ENCODE data around the gene PDE11A.
"Not testable (repeated sequence)": the region's sequence is repeated elsewhere in the genome, so short reads cannot be mapped to it uniquely, and the experiment has no call there.

Gene PDE11A

DNA sequence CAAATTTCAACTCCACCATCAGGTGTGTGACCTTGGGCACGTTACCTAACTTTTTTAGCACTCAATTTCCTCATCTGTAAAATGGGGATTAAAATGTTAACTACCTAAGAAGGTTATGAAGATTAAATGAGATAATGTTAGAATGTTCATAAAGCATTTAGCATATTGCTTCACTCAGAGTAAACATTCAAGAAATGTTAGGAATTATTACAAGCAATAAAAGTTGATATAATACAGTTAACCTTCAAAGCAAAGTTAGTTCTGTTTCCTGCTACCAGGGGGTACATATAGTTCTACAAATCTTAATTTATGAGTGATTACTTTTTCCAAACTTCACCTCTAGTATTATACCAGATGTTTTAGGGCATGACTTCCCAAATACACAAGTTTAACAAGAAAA is 254.2 kb downstream of the PDE11A start:
- no peak for DNase-seq (ENCODE audit: low read depth, low spot score)

DNA sequence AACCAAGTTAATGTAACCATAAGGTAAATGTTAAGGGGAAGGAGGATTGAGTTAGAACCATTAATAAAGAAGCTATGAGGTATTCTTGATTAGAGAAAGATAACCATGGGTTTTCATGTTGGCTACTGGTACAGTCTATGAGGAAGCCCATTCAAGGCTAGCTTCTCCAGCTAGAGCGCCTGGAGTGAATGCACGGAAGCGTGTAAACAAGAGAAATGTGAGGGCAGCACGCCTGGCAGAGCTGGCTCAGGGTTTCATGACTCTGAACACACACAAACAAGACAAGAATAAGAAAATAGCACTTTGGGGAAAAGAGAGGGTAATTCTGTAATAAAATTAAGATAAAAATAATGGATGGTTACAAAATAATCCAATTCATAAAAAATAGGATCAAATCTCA is 255.3 kb downstream of the PDE11A start:
- no peak for DNase-seq (ENCODE audit: low read depth, low spot score)

DNA sequence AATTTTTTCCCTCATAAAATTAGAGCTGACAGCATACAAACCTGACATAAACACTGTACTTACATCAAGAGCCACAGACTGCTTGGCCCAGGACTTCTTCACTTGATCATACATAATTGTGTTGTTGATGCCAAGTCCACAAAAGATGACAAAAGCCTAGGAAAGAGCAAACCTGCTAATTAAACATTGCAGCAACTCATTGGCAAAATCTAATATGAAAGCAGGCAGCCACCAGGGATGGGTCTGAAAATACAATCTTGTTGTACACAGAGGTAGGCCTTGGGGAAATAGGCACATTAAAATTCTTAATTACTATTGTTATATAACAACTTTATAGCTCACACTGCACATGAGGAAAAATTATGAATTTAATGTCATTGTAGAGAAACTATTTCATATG is 255.8 kb downstream of the PDE11A start:
- DNase-seq (ENCODE audit: low read depth, low spot score): no peak

DNA sequence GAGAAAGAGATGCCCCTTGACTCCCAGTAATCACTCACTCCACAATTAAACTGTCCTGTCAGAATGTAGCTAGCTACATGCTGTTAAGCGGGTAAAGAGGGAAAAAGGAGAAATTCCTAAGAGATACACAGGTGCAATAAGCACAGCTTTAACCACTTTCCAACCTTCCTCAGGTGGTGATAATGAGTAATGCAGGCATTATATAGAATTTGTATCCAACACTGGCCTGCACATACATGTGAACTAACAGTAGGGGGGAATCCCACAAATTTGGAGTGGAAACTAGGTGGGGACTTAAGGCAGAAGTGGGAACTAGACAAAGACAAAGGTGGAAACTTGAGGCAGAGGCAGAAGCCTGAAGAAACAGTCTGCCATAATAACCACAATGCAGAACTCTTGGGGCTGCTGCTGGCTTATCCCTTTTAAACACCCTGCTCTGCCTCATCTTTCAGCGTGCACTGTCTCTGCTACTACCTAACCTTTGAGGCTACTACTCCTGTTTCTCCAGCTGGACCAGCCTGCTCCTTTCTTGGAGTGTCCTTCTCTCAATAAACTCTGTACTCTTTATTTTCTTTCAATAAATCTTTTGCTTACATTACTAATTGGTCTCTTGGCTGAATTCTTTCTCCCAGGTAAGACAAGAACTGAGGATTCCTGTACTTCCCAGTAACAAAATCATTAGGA is 259.7 kb downstream of the PDE11A start:
- no peak for DNase-seq (ENCODE audit: low read depth, low spot score)

DNA sequence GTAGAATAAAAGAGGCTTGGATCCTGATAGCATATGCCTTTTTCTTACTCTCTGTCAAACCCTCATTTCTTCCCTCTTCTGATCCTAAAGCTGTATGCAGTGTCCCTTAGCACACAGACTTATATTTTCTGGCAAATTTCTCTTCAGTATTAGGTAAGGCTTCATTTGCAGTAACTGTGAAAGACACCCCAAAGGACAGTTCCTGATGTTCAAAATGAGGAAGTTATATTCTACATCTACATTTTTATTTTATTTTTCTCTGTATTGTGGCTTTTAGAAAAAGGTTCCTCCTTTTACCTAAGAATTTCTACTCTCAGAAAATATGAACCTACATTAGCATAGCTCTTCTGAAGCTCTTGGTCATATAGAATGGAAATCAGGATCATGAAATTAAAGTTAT is 261.7 kb downstream of the PDE11A start:
- no peak for DNase-seq (ENCODE audit: low read depth, low spot score)

DNA sequence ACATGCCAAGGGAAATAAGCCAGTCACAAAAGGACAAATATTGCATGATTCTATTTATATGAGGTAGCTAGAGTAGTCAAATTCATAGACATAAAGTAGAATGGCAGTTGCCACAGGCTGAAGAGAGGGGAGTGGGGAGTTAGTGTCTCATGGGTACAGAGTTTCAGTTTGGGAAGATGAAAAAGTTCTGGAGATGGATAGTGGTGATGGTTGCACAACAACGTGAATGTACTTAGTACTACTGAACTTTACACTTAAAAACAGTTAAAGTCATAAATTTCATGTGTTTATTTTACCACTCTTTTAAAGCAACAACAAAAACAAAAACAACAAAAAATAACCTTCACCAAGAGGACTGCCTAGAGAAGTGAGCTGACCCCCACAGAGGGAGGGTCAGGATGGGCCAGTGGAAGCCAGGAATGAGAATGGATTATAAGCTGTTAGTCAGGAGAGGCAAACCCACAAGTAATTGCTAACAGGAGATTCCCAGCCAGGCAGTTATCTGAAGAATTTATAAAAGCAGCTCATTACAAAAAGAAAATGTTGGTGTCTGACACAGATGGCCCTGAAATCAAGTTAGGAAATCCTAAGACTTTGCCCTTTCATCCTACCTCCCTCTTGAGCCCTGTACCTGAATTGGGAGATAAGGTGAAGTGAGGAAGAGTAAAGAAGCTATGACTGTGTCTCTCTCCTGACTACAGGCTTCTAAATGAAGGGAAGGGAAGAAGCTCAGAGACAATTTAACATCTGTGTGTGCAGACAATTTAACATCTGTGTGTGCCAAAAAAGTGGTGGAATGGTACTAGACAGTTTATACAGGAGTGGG is 263.4 kb downstream of the PDE11A start:
- no peak for DNase-seq (ENCODE audit: low read depth, low spot score)

DNA sequence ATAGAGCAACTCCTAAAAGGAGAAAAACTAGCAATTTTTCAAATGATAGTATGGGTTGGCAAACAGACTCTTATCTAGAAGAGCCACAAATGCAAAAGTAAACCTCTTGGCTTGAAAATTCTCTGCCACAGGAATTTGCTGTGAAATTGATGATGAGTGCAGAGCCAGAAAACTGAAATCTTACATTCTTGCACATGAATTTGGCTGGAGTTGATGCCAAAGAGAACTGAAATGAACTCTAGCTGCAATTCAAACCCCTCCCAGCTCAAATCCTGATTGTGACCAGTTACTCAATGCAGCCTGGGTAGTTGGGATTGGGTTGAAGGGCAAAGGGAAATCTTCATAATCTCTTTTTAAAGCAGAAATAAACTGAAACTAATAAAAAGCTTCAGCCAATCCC is 266.6 kb downstream of the PDE11A start:
- no peak for DNase-seq (ENCODE audit: low read depth, low spot score)

DNA sequence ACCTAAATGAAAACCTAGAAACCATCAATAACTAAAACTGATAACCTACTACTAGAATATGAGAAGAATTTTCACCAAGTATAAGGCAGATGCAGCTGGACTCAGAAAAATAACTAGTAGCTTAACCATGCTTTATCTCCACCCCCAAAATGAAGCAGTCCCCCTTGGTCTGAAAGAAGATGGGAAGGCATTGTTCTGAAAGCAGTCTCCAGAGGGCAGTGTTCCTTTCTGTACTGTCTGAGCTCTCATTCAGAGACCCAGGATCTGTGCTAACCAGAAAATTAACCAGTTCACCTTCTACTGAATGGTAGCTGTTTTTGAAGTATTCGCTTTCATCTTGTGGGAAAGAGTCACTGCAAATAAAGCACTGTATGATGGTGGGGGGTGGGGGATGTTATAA is 273.0 kb downstream of the PDE11A start:
- DNase-seq (ENCODE audit: low read depth, low spot score): no peak

DNA sequence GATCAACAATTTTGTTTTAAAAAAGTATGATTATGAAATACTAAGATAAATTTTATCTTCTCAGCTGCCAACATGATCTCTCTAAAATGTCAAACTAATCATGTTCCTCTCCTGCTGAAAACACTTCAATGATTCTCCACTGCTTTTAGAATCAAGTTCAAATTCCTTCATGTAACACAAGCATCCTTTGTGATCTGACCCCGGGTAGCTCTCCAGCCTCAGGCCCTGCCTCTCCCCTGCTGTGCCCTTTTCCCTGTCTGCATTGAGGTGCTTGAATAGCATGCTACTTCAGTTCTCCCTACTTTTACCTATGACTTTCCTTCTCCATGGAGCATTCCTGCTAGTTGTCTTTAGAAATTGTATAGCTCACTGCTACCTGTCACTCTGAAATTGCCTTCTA is 274.8 kb downstream of the PDE11A start:
- no peak for DNase-seq (ENCODE audit: low read depth, low spot score)

DNA sequence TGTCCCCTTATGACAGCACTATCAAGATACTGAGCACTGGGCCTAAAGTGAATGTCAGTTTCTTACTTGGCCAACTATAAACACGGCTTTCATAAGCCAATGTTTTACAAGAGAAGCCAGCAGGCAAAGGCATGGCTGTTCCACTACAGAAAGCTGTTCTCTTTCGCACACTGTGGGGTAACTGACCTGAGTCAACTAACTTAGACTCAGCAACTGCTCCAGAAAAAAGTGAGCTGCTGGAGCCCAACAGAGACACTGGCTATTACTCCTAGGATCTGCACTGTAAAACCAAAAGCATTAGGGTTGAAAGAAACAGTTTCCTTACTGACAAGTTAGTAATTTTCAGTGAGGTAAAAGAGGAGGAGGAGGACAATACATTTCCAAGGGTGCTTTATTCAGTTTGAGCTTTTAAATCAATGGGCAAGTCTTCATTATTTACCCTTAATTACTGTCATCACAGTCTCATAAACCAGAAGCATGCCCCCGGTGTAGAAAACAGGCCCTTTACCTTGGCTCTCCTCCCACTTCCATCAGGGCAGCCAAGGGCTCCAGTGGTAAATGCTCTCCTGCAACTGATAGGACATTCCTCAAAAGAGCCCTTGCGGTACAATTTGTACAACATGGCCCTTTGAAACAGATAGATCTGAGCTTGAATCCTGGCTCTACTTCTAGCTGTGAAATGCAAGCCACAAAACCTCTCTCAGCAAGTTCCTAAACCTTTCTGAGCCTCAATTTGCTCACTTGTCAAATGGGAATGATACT is 275.7 kb downstream of the PDE11A start:
- no peak for DNase-seq (ENCODE audit: low read depth, low spot score)

DNA sequence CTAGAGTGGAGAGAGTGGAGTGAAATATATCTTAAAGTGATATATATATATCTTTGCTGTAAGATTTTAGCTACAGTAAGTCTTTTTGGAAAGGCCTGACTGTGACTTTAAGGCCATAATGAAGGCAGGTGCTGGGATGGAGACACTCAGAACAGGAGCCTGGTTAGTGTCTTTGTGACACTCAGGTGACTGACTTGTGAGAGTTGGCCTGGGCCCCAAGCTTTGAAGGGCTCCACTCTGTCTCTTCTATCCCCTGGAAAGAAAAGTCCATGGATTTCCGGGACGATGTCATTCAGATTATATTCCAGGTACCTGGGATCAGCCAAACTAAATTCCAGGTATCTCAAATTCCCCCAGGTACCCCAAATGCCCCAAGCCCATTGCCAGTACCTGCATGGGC is 276.6 kb downstream of the PDE11A start:
- DNase-seq (ENCODE audit: low read depth, low spot score): no peak

DNA sequence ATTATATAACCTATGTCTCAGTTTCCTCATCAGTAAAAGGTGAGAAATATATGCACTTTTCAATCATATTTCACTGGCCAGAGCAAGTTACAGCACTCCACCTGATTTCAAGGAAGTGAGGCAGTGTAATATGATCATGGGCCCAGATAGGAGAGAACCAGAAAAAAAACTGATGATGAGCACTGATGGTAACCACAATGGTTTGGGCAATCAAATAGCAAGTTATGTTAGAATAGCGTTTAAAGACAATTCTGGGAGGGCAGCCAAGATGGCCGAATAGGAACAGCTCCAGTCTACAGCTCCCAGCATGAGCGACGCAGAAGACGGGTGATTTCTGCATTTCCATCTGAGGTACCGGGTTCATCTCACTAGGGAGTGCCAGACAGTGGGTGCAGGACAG is 287.4 kb downstream of the PDE11A start:
- not testable (repeated sequence) for DNase-seq (ENCODE audit: low read depth, low spot score)

DNA sequence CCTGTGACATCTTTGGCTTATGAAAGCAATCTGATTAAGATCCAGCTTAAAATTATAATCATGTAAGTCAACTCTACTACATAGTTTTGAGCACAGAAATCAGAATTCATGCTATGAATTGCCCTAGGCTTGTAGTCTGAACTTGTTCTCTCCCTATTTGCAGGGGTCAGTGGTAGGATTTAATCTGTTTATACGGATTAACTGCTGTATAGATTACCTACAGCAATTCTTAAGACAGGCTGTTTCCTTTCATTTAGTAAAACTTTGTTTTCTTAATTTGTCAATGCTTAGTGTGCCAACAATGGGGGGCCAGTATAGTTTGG is 287.9 kb downstream of the PDE11A start:
- DNase-seq (ENCODE audit: low read depth, low spot score): no peak

DNA sequence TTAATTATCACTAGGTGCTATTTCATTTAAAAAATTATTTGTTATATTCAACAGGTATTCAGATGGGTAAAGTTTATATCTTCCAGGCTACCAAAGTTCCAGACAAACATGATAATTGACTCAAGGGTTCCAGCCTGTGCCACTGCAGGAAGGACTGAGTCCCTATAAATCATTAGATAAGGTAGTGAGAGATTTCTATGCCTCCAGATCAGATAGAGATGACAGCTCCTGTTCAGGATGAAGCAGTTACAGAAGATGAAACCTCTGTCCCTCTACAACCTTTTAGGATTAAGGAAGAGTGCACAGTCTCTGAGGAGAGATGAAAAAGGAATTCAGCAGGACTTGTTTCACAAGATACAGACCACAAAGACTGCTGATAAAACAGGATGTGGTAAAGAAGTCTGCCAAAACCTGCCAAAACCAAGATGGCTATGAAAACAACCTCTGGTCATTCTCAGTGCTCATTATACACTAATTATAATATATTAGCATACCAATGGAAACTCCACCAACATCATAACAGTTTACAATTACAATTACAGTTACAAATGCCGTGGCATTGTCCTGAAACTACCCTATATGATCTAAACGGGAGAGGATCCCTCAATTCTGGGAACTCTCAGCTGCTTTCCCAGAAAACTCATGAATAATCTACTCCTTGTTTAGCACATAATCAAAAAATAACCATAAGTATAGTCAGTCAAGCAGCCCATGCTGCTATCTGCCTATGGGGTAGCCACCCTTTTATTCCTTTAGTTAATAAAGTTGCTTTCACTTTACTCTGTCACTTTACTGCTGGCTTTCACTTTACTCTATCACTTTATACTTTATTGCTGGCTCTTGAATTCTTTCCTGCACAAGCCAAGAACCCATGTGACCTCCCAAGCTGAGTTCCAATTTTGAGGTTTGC is 288.5 kb downstream of the PDE11A start:
- no peak for DNase-seq (ENCODE audit: low read depth, low spot score)

DNA sequence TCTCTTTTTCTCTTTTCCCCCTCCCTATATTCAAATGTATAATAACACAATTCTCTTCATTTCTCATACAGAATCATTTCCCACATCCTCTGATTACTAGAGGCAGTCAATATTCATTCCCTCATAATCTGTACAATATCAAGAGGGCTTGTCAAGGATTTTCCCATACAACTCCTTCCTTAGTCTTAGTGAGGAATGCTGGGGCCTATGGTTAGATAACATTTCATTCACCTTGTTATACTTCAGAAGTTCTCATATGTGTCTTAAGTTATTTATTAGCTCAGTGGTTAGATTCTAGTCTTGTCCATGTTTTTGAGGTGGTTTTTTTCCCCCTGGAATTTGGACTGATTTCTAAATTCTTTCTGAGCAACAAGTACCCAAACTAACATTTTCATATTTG is 289.5 kb downstream of the PDE11A start:
- no peak for DNase-seq (ENCODE audit: low read depth, low spot score)

DNA sequence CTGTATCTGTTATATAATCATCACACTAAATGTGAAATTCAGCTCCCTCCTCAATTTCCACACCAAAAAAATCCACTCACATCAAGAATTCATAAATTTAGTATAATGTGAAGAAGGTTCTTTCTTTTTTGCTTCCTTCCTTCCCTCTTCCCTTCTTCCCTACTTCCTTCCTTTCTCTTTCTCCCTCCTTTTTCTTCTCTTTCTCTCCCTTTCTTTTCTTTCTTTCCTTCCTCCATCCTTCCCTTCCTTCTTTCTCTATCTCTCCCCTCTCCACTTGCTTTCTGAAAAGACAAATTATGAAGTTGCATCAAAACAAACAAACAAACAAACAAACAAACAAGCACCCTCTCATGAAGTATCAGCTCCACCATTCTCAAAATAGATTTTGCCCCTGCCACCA is 290.0 kb downstream of the PDE11A start:
- no peak for DNase-seq (ENCODE audit: low read depth, low spot score)

DNA sequence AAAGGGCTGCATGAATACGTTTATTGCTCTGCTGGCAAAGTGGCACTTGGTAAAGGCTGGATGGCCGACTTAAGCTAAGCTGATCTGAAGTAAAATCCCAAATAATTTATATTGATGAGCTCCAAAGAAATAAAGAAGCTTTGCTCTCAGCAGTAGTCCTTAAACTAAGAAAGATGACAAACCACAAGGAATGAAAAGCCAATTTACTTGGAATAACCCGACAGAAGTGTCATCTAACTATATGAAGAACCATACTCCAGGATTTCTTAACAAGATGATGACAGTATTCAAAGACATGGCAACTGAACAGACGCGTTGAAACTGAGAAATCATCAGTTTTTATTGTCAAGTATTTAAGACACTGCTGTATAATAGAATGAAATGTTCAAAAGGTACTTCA is 294.1 kb downstream of the PDE11A start:
- no peak for DNase-seq (ENCODE audit: low read depth, low spot score)

DNA sequence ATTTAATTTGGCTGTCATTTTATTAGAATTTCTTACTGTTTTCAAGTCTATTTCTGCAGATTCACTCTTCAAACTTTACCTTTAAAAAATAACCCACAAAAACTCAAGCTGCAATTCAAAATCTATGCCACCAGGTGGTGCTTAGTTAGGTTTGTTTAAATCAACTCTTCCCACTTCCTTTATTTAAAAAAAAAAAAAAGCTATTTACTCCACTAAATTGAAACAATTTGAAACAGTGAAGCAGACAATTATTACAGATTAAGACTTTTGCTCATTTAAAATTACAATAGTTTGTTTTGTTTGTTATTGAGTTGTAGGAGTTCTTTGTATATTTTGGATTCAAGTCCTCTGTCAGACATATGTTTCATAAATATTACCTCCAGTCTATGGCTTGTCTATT is 300.0 kb downstream of the PDE11A start:
- DNase-seq (ENCODE audit: low read depth, low spot score): no peak

DNA sequence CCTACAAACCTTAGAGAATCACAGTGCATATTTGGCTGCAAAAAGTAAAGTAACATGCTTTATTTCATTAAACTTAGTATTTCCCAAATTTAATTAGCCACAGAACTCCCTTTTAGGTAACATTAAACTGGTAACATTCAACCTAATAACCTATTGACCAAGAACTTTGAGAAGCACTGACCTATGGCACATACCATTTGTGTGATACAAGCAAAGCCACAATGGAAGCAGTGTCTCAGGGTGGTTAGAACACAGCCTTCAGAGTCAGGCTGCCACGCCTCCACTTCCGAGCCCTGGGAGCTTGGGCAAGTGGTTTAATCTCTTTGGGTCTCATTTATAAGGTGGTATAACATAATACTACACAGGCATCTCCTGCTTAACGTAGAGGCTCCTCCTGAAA is 301.4 kb downstream of the PDE11A start:
- DNase-seq (ENCODE audit: low read depth, low spot score): no peak

DNA sequence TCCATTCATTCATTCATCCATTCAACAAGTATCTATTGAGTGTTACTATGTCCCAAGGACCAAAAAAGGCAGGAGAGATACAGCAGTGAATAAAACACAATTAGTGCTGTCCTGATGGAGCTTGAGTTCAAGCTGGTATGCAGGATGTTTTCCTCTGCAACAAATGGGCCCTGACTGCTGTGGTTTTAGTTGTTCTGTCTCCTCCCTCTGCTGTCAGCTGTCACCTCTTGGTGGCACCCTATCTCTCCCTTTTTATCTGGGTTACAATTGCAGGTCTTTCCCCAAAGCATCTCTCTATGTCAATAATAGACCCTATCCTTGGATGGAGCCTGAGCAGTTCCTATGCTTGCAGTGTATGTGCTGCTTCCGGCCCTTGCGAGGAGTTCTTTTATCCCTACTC is 304.8 kb downstream of the PDE11A start:
- no peak for DNase-seq (ENCODE audit: low read depth, low spot score)

DNA sequence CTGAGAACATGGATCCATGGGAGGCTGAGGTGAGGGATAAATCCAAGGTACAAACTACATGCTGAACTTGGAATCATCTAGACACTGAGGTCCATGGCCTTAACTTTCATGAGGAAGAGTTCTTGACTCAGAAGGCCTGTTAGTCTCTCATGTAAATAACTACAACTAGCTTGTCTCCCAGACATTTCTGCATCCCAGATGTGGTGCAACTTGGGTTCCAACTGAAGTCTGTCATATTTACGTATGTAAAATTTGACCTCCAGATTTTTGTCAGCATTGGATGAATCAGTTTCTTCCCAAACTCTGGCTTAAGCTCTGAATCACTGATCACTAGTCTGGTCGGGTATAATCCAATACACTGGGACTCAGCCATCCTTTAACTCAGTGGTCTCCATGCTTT is 306.9 kb downstream of the PDE11A start:
- no peak for DNase-seq (ENCODE audit: low read depth, low spot score)

Measured in brain pericyte (primary cell).